NCI-H446 (cell line): ENCODE data around the gene GUCY1A2.

Experiments used
- DNase-seq, 2 experiments: peaks; one replicate each; lab custom pipeline; 2025; lab: John Stamatoyannopoulos, UW

The GUCY1A2 gene

DNA sequence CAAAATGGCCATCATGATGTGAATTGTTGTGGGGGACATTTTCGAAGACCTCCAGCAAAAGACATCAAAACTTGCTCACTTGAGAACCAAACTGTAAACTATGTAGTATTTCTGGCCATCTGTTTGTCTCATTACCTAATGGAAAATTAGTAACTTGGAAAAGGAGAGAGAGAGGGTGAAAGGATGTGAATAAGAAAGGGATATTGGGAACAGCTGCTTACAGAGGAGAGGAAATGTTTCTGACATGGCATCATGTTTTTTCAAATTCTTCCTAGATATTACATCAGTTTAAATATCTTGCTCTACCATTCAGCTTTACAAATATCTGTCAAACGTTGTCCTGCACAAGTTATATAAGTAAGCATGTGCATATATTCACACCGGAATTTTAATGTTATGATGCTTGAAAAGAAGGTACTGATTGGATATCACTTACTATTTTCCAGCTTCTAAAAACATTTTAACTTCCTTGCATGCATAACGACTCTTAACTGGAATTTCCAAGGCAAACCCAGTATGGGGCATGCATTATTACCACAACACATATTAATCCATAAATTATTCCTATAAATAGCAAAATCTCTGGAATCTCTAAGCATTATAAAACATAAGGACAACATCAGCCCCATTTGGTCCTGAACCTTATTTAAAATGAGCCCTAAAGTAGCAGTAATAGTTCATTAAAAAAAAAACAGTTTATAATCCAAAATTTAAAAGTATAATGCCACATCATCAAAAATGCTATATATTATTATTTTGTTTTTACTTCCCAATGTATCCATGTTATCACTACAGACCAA lies 20.0 kb downstream of the GUCY1A2 start:
- DNase-seq: no peak

DNA sequence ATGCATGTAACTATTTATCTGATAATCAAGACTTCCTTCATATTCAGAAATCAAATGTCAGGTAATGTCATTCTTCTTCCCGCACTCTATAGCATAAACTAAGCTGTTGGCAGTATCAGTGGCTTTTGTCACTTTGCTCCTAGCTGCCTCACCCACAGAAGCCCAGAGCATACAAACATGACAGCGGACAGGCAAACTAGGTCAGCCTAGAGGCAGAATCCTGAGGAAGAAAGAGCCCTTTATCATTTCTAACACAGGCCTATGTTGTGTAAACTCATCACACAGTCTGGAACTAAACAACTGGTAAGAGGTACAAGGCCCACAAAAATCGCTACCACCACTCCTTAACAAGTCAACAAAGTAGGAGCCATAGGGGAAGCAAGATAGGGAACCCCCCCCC lies 21.0 kb downstream of the GUCY1A2 start:
- no peak for DNase-seq

DNA sequence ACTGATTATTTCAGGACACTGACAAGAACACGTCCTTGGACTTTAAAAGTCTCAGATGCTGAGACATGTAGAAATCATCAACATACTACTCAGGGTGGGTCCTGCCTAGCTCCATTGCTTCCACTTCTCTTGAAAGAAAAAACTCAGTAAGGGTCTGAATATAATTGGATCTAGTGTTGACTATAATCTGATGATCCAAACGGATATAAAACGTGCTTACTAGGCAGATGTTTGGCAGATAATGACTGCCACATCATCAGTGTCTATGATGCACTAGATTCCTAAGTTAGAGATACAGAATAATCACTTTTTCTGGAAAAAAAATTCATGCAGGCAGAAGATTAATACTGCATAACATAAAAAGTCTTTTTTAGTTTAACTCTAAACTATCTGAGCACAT lies 21.6 kb downstream of the GUCY1A2 start:
- no peak for DNase-seq

DNA sequence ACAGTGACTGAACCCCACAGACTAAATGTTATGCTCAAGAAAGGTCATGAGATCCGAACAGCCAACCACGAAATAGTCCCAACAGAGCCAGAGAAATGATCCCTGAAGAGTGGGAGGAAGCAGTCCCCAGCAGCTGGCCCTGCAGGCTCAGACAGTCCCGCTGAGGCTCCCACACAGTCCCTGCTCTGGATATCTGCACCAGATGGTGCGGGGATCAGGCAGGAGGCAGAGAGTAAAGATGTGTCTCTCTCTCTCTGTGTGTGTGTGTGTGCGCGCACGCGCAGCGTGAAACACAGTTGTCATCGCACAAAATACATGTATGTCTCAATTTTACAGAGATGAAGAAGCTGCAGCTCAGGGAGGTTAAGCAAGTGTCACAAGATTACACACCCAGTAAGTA lies 27.9 kb downstream of the GUCY1A2 start:
- DNase-seq: peak in 1 of 2 experiments; percentile 57

DNA sequence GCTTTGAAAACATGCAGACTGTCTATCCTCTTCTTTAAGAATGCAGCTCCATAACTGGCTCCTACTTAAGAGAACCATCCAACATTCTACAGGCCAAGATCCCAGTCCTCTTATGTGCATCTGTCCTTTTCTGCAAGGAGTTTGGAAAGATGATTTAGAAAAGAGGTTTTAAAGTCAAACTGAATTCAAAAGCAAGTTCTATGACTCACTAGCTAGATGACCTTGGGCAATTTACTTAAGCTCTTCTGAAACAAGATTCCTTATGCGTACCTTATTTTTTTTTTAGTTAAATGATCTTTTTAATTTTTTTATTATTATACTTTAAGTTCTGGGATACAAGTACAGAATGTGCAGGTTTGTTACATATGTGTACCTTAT lies 29.2 kb downstream of the GUCY1A2 start:
- DNase-seq: no peak

- DNase-seq: no peak
These were observed 29.9 kb downstream of the GUCY1A2 start for GRCh38 chr11:106988151-106989077.

DNA sequence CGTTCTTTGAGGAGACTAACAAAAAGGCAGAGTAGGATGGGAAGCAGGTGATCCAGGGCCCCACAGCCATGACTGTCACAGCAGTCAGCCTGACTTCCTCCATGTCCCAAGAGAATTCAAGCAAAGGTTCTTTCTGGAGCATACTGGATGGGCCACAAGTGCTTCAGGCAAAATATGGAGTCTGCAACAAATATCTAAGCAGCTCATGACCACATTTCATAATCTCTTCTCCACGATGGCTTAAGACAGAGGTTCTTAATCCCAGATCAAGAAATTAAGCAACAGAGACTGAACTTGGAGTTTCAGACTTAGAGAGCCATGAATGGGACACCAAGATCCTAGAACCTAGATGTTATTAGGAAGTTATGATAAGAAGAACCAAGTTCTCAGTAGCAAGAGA lies 31.6 kb downstream of the GUCY1A2 start:
- DNase-seq: no peak

DNA sequence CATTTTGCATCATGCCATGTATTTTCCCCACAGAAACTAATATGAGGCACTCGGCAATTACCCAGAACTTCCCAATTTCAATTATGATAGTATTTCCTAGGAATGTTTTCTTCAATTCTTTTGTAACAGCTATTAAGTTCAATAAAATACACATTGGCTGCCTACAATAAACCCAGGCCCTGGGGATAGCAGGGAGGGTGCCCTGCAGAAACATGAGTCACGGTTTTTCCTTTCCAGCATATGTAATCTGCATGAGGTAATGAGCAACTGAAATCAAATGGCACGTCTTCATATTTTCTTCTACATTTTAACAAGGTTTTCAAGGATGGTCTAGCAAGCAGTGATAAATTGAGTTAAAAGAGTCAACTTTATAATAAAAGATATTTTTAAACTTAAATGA lies 32.0 kb downstream of the GUCY1A2 start:
- no peak for DNase-seq

DNA sequence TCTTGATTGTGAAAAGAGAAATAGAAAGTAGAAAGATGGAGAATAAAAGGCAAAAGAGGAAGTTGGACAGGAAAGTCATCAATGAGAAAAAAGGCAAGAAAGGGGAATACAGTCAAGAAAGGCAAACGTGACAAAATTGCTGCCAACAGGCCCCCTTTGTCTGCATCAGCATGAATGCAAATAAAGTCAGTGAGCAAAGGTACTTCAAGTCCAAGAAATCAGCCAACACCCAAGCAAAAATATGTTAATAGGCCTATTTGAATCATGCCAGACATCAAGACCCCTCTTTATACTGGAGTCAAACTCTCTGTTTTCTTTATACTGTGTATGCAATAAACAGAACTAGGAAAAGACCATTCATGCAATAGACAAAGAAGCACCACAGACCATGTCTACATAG lies 34.3 kb downstream of the GUCY1A2 start:
- no peak for DNase-seq

- DNase-seq: peak in 1 of 2 experiments; percentile 30
These were observed 35.0 kb downstream of the GUCY1A2 start for GRCh38 chr11:106983261-106983660.

GRCh38 chr11:106974831-106975230 lies 43.4 kb downstream of the GUCY1A2 start:
- no peak for DNase-seq

- DNase-seq: no peak
These were observed 46.4 kb downstream of the GUCY1A2 start for GRCh38 chr11:106971864-106972263.

DNA sequence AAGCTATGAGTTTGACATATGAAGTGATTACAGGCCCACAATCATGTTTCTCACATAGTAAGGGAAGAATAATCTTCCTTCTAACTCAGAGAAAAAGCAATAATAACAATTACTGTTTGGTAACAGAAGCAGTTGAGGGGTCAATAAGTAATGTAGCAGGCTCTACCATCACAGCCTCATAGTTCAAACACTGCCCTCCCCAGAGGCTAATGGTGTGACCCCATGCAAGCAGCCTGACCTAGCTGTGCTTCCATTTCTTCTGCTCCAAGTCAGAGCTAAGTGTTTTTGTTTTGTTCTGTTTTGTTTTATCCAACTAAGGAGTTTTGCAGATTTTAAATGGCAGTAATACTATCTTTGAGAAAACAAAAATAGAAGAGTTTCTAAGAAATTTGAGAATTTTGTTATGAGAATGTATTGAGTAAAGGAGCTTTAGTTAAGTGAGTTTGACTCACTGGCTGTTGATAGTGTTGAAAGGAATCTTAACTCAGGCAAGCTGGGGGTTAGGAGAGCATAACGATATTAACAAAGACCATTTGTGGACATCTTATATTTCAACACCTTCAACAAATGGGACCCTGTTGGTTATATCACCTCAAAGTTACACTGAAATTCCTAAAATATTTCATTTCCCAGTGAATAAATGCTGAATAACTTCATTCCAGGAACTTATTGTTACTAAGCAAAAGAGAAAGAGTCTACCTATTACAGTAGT lies 48.5 kb downstream of the GUCY1A2 start:
- no peak for DNase-seq

GRCh38 chr11:106962995-106963394 lies 55.3 kb downstream of the GUCY1A2 start:
- no peak for DNase-seq

GRCh38 chr11:106961518-106961917 lies 56.8 kb downstream of the GUCY1A2 start:
- peak in 1 of 2 experiments; percentile 13 for DNase-seq

GRCh38 chr11:106961048-106961447 lies 57.2 kb downstream of the GUCY1A2 start:
- no peak for DNase-seq

- DNase-seq: no peak
These were observed 58.5 kb downstream of the GUCY1A2 start for GRCh38 chr11:106959800-106960199.

DNA sequence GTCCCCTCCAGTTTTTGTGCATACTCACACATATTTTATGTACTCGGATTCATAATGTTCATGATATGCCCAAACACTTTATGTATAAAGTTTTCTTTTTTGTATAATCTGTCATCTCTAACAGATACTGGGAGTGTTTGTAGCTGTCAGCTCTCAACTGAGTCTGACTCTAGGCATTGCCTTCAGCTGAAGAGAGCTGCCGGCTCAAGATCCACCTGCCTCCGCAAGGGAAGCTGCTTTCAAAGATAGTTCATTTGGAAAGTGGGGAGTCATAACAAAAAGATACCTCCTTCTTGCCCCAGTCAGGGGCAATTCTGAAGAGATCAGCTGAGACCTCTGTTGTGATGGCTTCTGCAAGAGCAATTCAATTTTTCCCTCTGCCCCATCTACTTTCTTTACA lies 58.9 kb downstream of the GUCY1A2 start:
- DNase-seq: no peak

DNA sequence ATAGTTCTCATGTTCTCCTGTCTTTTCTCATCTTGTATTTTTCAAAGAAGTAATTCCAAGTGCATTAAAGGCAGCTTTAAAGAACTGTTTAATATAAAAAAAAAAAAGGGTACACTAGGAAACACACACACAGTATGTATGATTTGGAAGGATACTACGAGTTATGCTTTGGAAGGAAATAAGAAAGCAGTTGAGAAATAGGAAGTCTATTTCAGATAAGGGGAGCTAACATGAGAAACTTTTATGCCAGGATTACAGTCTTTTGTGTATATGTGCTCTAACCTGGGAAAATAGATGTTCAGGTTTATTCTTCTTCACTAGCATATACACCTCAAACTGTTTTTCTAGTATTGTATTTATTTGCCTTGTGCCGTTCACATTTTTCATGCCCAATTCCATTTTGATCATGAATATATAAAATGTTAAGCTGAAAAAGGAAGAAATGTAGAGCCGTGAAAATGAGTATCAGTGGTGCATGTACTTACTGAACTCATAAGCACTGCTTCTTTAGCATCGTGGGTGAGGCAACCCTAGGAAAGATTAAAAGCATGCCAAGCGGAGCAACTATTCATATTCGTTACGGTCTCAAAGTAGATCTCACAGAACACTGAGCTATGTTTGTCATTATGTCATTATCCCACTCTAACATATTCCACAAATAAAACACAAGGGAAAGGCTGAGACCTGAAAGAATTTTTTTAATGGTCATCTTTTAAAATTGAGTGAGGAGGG lies 59.6 kb downstream of the GUCY1A2 start:
- no peak for DNase-seq

GRCh38 chr11:106957030-106957482 lies 61.2 kb downstream of the GUCY1A2 start:
- DNase-seq: no peak

GRCh38 chr11:106950067-106950491 lies 68.2 kb downstream of the GUCY1A2 start:
- peak in 1 of 2 experiments; percentile 9 for DNase-seq

GRCh38 chr11:106943089-106943488 lies 75.2 kb downstream of the GUCY1A2 start:
- no peak for DNase-seq
